ENCODE data around the gene GJA1. TPM values are rescaled to one million over a fixed set of nuclear protein-coding genes. Genes with fewer than 3 reads are reported as not detected.
"Not testable (repeated sequence)": the region's sequence is repeated elsewhere in the genome, so short reads cannot be mapped to it uniquely, and the experiment has no call there.

Gene GJA1
- 245 and 251 TPM in 2 replicates for total RNA-seq (ENCODE audit: low replicate concordance)

- H3K4me3 ChIP-seq (ENCODE audit: low read depth, low read length): peak within 1 kb of the TSS; percentile 87
- peak; percentile 93 for DNase-seq (ENCODE audit: low read depth)
- no peak for TF ChIP-seq CTCF (IDR thresholded peaks at IDR 0.05; ENCODE audit: insufficient read depth, low read length)
Observed at GRCh38 chr6:121435444-121436069, at the start of gene GJA1. Gene GJA1, plus strand, starts transcription at chr6:121435646. Its CDS starts 11,202 bp downstream, at chr6:121446848.

- H3K4me3 ChIP-seq (ENCODE audit: low read depth, low read length); DNase-seq (ENCODE audit: low read depth): not testable (repeated sequence)
Observed at GRCh38 chr6:121386551-121386950, 48.9 kb upstream of the GJA1 start.

GRCh38 chr6:121389419-121389818, 46.0 kb upstream of the GJA1 start:
- DNase-seq (ENCODE audit: low read depth): no peak
- H3K4me3 ChIP-seq (ENCODE audit: low read depth, low read length): no peak overlapping the region
- TF ChIP-seq CTCF (IDR thresholded peaks at IDR 0.05; ENCODE audit: insufficient read depth, low read length): no peak

- no peak overlapping the region for H3K4me3 ChIP-seq (ENCODE audit: low read depth, low read length)
- no peak for DNase-seq (ENCODE audit: low read depth)
- no peak for TF ChIP-seq CTCF (IDR thresholded peaks at IDR 0.05; ENCODE audit: insufficient read depth, low read length)
Observed at GRCh38 chr6:121393731-121394505, 41.5 kb upstream of the GJA1 start.

GRCh38 chr6:121395736-121396135, 39.7 kb upstream of the GJA1 start:
- H3K4me3 ChIP-seq (ENCODE audit: low read depth, low read length): no peak overlapping the region
- DNase-seq (ENCODE audit: low read depth): no peak
- TF ChIP-seq CTCF (IDR thresholded peaks at IDR 0.05; ENCODE audit: insufficient read depth, low read length): no peak

GRCh38 chr6:121397188-121397587, 38.3 kb upstream of the GJA1 start:
- not testable (repeated sequence) for DNase-seq (ENCODE audit: low read depth); H3K4me3 ChIP-seq (ENCODE audit: low read depth, low read length)

GRCh38 chr6:121398127-121398526, 37.3 kb upstream of the GJA1 start:
- TF ChIP-seq CTCF (IDR thresholded peaks at IDR 0.05; ENCODE audit: insufficient read depth, low read length): no peak
- no peak overlapping the region for H3K4me3 ChIP-seq (ENCODE audit: low read depth, low read length)
- no peak for DNase-seq (ENCODE audit: low read depth)

GRCh38 chr6:121399966-121400365, 35.5 kb upstream of the GJA1 start:
- no peak for DNase-seq (ENCODE audit: low read depth)
- no peak overlapping the region for H3K4me3 ChIP-seq (ENCODE audit: low read depth, low read length)
- no peak for TF ChIP-seq CTCF (IDR thresholded peaks at IDR 0.05; ENCODE audit: insufficient read depth, low read length)

Measured in fibroblast of the aortic adventitia (primary cell).